Loucy (cell line): ENCODE results near the gene ZNF385B.

Experiments used
- H2AFZ ChIP-seq: fragments of 200-600 bp; sonication (generic); 2 replicates; pipeline ENCODE4 v1.6.0; 2016; ENCODE audit warnings: antibody characterized with exemption, mild to moderate bottlenecking, low read length, moderate library complexity
- H3F3A ChIP-seq: fragments of 200-600 bp; 2 replicates; pipeline ENCODE4 v1.6.0; 2016; ENCODE audit warnings: antibody characterized with exemption, low read depth, mild to moderate bottlenecking
- H3K27me3 ChIP-seq: fragments of 200-600 bp; sonication (generic); 2 replicates; pipeline ENCODE4 v1.6.1; 2014; ENCODE audit warnings: low read length, mild to moderate bottlenecking; ENCODE audit not compliant: insufficient read depth, poor library complexity, severe bottlenecking
- H3K36me3 ChIP-seq: fragments of 200-600 bp; sonication (generic); 2 replicates; pipeline ENCODE4 v1.6.1; 2016; ENCODE audit warnings: low read length; ENCODE audit not compliant: insufficient read depth
- H3K4me1 ChIP-seq: fragments of 200-600 bp; sonication (generic); 2 replicates; pipeline ENCODE4 v1.5.1; 2014; ENCODE audit warnings: low read length, mild to moderate bottlenecking; ENCODE audit not compliant: insufficient read depth, poor library complexity, severe bottlenecking
- H3K4me2 ChIP-seq: fragments of 200-600 bp; sonication (generic); 2 replicates; pipeline ENCODE4 v1.6.0; 2014; ENCODE audit warnings: antibody characterized with exemption, low read length, low read depth, mild to moderate bottlenecking; ENCODE audit not compliant: poor library complexity, severe bottlenecking
- H3K4me3 ChIP-seq: fragments of 200-600 bp; sonication (generic); 2 replicates; pipeline ENCODE4 v1.5.1; 2014; ENCODE audit warnings: low read length, mild to moderate bottlenecking, mixed read lengths; ENCODE audit not compliant: poor library complexity, severe bottlenecking
- H3K79me2 ChIP-seq: fragments of 200-600 bp; sonication (generic); 2 replicates; pipeline ENCODE4 v1.6.1; 2014; ENCODE audit warnings: low read length; ENCODE audit not compliant: insufficient read depth
- H3K9ac ChIP-seq: fragments of 200-600 bp; sonication (generic); 2 replicates; pipeline ENCODE4 v1.6.0; 2014; ENCODE audit warnings: mild to moderate bottlenecking, low read depth, low read length, moderate library complexity; ENCODE audit not compliant: poor library complexity, severe bottlenecking
- H3K9me2 ChIP-seq: fragments of 200-600 bp; sonication (generic); replicated peaks from 2 replicates; pipeline ENCODE4 v1.6.1; 2016; ENCODE audit warnings: low read depth, low read length, mixed read lengths
- H3K9me3 ChIP-seq: fragments of 200-600 bp; sonication (generic); 2 replicates; pipeline ENCODE4 v1.6.1; 2014; ENCODE audit warnings: mild to moderate bottlenecking, antibody characterized with exemption, low read length, low read depth; ENCODE audit not compliant: insufficient read depth
- H4K20me1 ChIP-seq: fragments of 200-600 bp; sonication (generic); 2 replicates; pipeline ENCODE4 v1.6.0; 2014; ENCODE audit warnings: antibody characterized with exemption, low read length, mild to moderate bottlenecking; ENCODE audit not compliant: insufficient read depth, poor library complexity, severe bottlenecking
- CTCF ChIP-seq: fragments of 200-600 bp; sonication (generic); conservative IDR thresholded peaks from 2 replicates; pipeline ENCODE4 v1.5.1; 2014; ENCODE audit warnings: mild to moderate bottlenecking, antibody characterized with exemption, low read length
- EZH2phosphoT487 ChIP-seq: fragments of 200-600 bp; IDR thresholded peaks from 2 replicates; pipeline ENCODE4 v1.6.1; 2018; ENCODE audit warnings: antibody characterized with exemption, mild to moderate bottlenecking, moderate library complexity, borderline replicate concordance

Gene ZNF385B

GRCh38 chr2:179483131-179483530 lies 378.3 kb downstream of the ZNF385B start:
- Histone ChIP-seq H2AFZ (no peak overlapping the region), H3K4me3 (no peak overlapping the region), H3K36me3 (no peaks in the 10 kb centered on the region), H3F3A (no peaks in the 10 kb centered on the region), H3K9me2 (no peaks in the 10 kb centered on the region), H3K79me2 (no peaks in the 10 kb centered on the region), H3K4me2 (no peak overlapping the region), H3K9ac (no peak overlapping the region), H3K27me3 (no peaks in the 10 kb centered on the region), H3K9me3 (no peaks in the 10 kb centered on the region), H4K20me1 (no peaks in the 10 kb centered on the region), H3K4me1 (no peaks in the 10 kb centered on the region)
- TF ChIP-seq CTCF = no peak
- no peak for TF ChIP-seq EZH2phosphoT487

GRCh38 chr2:179479947-179480346 lies 381.5 kb downstream of the ZNF385B start:
- no peak overlapping the region for H3K4me3 ChIP-seq
- no peaks in the 10 kb centered on the region for H3K79me2 ChIP-seq
- no peaks in the 10 kb centered on the region for H3K27me3 ChIP-seq
- no peak overlapping the region for H3K4me2 ChIP-seq
- no peaks in the 10 kb centered on the region for H3K4me1 ChIP-seq
- H3K9me2 ChIP-seq = no peaks in the 10 kb centered on the region
- no peak overlapping the region for H2AFZ ChIP-seq
- H3K9me3 ChIP-seq = no peaks in the 10 kb centered on the region
- H3K9ac ChIP-seq = no peak overlapping the region
- H4K20me1 ChIP-seq = no peaks in the 10 kb centered on the region
- no peaks in the 10 kb centered on the region for H3K36me3 ChIP-seq
- no peak for TF ChIP-seq EZH2phosphoT487
- TF ChIP-seq CTCF = no peak
- no peaks in the 10 kb centered on the region for H3F3A ChIP-seq

- Histone ChIP-seq H3K36me3 (no peaks in the 10 kb centered on the region), H3K9me2 (no peaks in the 10 kb centered on the region), H3F3A (no peaks in the 10 kb centered on the region), H3K4me2 (no peak overlapping the region), H3K9ac (no peak overlapping the region), H3K9me3 (no peaks in the 10 kb centered on the region), H3K4me1 (no peaks in the 10 kb centered on the region), H3K79me2 (no peaks in the 10 kb centered on the region), H4K20me1 (no peaks in the 10 kb centered on the region), H3K4me3 (no peak overlapping the region), H3K27me3 (no peaks in the 10 kb centered on the region), H2AFZ (no peak overlapping the region)
- TF ChIP-seq CTCF (no peak), EZH2phosphoT487 (no peak)
Measured at GRCh38 chr2:179478771-179479170, 382.6 kb downstream of the ZNF385B start.
